AG10803 (cell line): ENCODE results near the gene OCA2.

ENCODE experiments used
- DNase-seq: peaks from one replicate; pipeline ENCODE4 v3.0.0; 2010; ENCODE audit warnings: low read depth
- H3K4me3 ChIP-seq: 2 replicates; pipeline ENCODE4 v1.5.1; 2011; ENCODE audit warnings: mild to moderate bottlenecking, low read length, control low read depth
- CTCF ChIP-seq: conservative IDR thresholded peaks from 2 replicates; pipeline ENCODE4 v1.5.1; 2011; ENCODE audit warnings: mild to moderate bottlenecking, low read length, control low read depth, inconsistent platforms

OCA2 gene

GRCh38 chr15:27747997-27748396 is 351.1 kb downstream of the OCA2 start:
- no peak for DNase-seq
- no peak overlapping the region for H3K4me3 ChIP-seq
- no peak for TF ChIP-seq CTCF

DNA sequence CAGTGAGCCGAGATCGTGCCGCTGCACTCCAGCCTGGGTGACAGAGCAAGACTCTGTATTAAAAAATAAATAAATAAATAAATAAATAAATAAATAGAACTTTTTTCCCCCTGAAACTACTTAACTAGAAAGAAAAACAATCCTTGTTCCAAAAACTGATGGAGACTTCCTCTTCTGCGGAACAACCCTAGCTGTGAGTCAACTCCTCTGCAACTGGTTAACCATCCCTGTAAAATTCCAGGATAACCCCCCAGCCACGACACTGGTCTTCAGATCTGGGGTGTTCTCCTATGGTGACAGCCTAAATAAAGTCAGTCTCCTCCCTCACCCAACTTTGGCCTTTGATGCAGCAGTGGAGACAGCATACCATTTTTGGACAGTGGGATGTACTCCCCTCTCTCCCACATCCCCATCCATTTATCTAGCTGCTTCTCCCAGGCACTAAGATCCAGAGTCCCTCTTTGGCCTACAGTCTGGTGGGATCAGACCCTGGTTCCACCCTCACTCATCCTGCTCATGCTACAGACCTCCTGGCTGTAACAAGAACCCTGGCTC is 352.6 kb downstream of the OCA2 start:
- H3K4me3 ChIP-seq = no peak overlapping the region
- TF ChIP-seq CTCF = no peak
- DNase-seq = no peak

DNA sequence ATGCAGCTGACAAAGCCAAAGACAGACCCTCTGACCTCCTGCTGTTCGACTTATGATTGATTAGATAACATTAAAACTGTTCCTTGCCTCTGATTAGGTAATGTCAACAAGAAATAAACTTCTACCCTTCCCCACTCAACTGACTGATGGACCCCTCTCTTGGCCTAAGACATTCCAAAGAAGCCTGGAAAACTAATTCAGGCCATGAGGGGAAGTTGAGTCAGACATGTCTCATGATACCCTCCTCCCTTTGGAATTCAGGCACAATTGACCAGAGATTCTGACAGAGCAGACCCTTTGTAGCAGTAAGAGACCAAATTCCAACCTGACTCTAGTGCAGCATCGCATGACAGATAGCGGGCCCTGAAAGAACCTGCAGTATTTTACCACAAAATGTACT is 354.5 kb downstream of the OCA2 start:
- no peak for DNase-seq
- TF ChIP-seq CTCF = no peak
- no peak overlapping the region for H3K4me3 ChIP-seq

DNA sequence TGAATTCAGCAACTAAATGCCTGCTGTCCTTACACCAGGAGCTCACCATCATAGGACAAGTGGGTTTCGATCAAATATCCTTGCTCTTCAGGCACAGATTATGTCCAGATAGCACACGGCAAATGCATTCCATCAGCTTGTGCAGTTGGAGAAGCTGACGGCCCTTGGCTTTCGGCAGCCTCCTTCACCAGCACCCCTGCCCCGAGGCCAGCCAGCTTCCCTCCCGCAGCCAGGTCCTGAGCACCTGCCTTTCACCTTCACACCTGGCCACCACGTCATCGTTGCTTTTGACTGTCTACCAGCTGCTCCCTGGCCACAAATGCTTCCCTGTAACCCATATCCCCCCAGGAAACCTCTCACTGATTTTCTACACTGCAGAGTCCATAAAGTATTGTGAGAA is 355.5 kb downstream of the OCA2 start:
- no peak for DNase-seq
- no peak overlapping the region for H3K4me3 ChIP-seq
- no peak for TF ChIP-seq CTCF

GRCh38 chr15:27742751-27743477 is 356.2 kb downstream of the OCA2 start:
- no peak for TF ChIP-seq CTCF
- no peak for DNase-seq
- H3K4me3 ChIP-seq = no peak overlapping the region

DNA sequence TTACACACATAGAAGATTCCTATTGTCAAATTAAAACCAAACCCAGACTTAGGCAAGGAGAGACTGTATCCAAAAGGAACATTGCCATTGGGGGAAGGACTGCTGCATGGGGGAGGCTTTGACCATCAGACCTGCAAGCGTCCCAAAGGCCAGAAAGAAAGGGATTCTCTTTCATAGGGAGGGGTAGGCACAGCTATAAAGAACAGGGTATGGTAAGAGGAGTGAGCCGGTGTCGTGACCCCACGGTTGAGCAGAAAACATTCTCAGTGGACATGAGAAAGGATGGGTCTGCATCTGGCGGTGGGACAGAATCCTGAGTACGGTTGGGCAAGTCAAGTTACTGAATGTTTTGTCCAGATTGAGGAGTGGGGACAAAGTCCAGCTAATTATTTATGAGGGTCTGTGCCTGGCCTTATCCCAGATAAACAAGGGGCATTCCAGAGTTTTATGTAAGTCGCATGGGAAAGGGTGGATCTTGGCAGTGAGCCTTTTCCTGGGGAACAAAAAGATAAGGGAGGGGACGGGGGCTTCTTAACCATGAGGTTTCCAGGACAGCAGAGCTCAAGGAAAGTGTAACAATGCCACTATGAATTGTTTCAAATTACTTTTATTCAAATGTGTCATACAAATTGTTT is 357.8 kb downstream of the OCA2 start:
- TF ChIP-seq CTCF = no peak
- no peak for DNase-seq
- H3K4me3 ChIP-seq = no peak overlapping the region

DNA sequence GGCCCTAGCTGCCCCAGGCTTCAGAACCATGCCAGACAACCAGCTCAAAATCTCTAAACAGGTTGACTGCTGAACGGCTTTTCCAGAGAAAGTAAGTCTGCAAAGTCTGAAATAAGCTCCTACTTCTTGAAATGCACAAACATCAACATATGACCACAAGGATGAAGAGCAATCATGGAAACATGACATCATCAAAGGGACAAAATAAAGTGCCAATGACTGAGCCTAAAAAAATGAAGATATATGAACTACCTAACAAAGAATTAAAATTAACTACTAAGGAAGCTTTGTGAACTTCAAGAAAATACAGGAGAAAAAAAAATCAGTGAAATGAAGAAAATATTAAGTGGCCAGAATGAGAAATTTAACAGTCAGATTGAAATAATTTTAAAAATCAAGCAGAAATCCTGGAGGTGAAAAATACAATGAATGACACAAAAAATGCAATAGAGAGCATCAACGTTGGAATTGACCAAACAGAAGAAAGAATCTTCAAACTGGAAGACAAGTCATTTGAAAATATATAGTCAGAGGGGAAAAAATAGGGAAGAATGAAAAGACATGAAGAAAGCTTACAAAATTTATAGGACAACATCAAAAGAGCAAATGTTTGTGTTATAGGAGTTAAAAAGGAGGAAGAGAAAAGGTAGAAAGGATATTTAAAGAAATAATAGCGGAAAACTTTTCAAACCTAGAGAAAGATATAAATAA is 364.2 kb downstream of the OCA2 start:
- no peak for TF ChIP-seq CTCF
- H3K4me3 ChIP-seq = no peak overlapping the region
- DNase-seq = no peak
